ENCODE measurements around the gene LSM10. TPM values are rescaled to one million over a fixed set of nuclear protein-coding genes. Genes with fewer than 3 reads are reported as not detected.

LSM10 gene
- total and polyA plus RNA-seq, 2 experiments from 2014 or later, result 20.6 to 75.7 TPM

GRCh38 chr1:36391271-36391670 lies 6.4 kb downstream of the LSM10 start:
- DNase-seq (ENCODE audit: low read depth in 1 of 2, low spot score in 1 of 2), result no peak
- Histone ChIP-seq H3K36me3 (peaks cover 16% of the 10 kb centered on the region), H3K27ac (no peak overlapping the region), H3K27me3 (no peaks in the 10 kb centered on the region), H3K9me3 (ENCODE audit: low read depth) (no peaks in the 10 kb centered on the region), H3K4me1 (ENCODE audit: low read depth) (peaks cover 17% of the 10 kb centered on the region), H3K4me3 (no peak overlapping the region)
- TF ChIP-seq CTCF (IDR thresholded peaks at IDR 0.05; ENCODE audit: low read depth, low read length), result no peak

- Histone ChIP-seq H3K9me3 (ENCODE audit: low read depth) (no peaks in the 10 kb centered on the region), H3K4me1 (ENCODE audit: low read depth) (peaks cover 17% of the 10 kb centered on the region), H3K4me3 (no peak overlapping the region), H3K27ac (no peak overlapping the region), H3K36me3 (peaks cover 16% of the 10 kb centered on the region), H3K27me3 (no peaks in the 10 kb centered on the region)
- DNase-seq (ENCODE audit: low read depth in 1 of 2, low spot score in 1 of 2), result no peak
- TF ChIP-seq CTCF (IDR thresholded peaks at IDR 0.05; ENCODE audit: low read depth, low read length), result no peak
Measured at GRCh38 chr1:36390411-36390810, 7.3 kb downstream of the LSM10 start.

GRCh38 chr1:36389999-36390398 lies 7.7 kb downstream of the LSM10 start:
- no peak overlapping the region for H3K4me3 ChIP-seq
- no peaks in the 10 kb centered on the region for H3K27me3 ChIP-seq
- H3K36me3 ChIP-seq, result peaks cover 16% of the 10 kb centered on the region
- DNase-seq (ENCODE audit: low read depth in 1 of 2, low spot score in 1 of 2), result no peak
- no peak for TF ChIP-seq CTCF (IDR thresholded peaks at IDR 0.05; ENCODE audit: low read depth, low read length)
- peaks cover 17% of the 10 kb centered on the region for H3K4me1 ChIP-seq (ENCODE audit: low read depth)
- H3K27ac ChIP-seq, result peak overlapping the region; percentile 67
- H3K9me3 ChIP-seq (ENCODE audit: low read depth), result no peaks in the 10 kb centered on the region

GRCh38 chr1:36389261-36389660 lies 8.4 kb downstream of the LSM10 start:
- Histone ChIP-seq H3K27ac (peak overlapping the region; percentile 67), H3K27me3 (no peaks in the 10 kb centered on the region), H3K4me3 (no peak overlapping the region), H3K4me1 (ENCODE audit: low read depth) (peaks cover 17% of the 10 kb centered on the region), H3K9me3 (ENCODE audit: low read depth) (no peaks in the 10 kb centered on the region), H3K36me3 (peaks cover 16% of the 10 kb centered on the region)
- no peak for TF ChIP-seq CTCF (IDR thresholded peaks at IDR 0.05; ENCODE audit: low read depth, low read length)
- DNase-seq (ENCODE audit: low read depth in 1 of 2, low spot score in 1 of 2), result no peak

- Histone ChIP-seq H3K36me3 (peaks cover 6% of the 10 kb centered on the region), H3K9me3 (ENCODE audit: low read depth) (no peaks in the 10 kb centered on the region), H3K4me3 (no peak overlapping the region), H3K27ac (peak overlapping the region; percentile 61), H3K4me1 (ENCODE audit: low read depth) (peaks cover 17% of the 10 kb centered on the region), H3K27me3 (no peaks in the 10 kb centered on the region)
- peak in 1 of 2 donors; percentile 94 for DNase-seq (ENCODE audit: low read depth in 1 of 2, low spot score in 1 of 2)
- TF ChIP-seq CTCF (IDR thresholded peaks at IDR 0.05; ENCODE audit: low read depth, low read length), result no peak
Measured at GRCh38 chr1:36387141-36387949, 10.4 kb downstream of the LSM10 start.

All from cardiac muscle cell (in vitro differentiated cells and primary cell).